ENCODE measurements around the gene OMA1.

The OMA1 gene

GRCh38 chr1:58573705-58574591, 27.4 kb upstream of the OMA1 start:
- no peak for DNase-seq (ENCODE audit: low read depth)
- no peak overlapping the region for H3K4me3 ChIP-seq (ENCODE audit: low read length)
- TF ChIP-seq, protein P1, sequence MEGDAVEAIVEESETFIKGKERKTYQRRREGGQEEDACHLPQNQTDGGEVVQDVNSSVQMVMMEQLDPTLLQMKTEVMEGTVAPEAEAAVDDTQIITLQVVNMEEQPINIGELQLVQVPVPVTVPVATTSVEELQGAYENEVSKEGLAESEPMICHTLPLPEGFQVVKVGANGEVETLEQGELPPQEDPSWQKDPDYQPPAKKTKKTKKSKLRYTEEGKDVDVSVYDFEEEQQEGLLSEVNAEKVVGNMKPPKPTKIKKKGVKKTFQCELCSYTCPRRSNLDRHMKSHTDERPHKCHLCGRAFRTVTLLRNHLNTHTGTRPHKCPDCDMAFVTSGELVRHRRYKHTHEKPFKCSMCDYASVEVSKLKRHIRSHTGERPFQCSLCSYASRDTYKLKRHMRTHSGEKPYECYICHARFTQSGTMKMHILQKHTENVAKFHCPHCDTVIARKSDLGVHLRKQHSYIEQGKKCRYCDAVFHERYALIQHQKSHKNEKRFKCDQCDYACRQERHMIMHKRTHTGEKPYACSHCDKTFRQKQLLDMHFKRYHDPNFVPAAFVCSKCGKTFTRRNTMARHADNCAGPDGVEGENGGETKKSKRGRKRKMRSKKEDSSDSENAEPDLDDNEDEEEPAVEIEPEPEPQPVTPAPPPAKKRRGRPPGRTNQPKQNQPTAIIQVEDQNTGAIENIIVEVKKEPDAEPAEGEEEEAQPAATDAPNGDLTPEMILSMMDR (conservative IDR thresholded peaks at IDR 0.05; ENCODE audit: low read length): no peak

DNA sequence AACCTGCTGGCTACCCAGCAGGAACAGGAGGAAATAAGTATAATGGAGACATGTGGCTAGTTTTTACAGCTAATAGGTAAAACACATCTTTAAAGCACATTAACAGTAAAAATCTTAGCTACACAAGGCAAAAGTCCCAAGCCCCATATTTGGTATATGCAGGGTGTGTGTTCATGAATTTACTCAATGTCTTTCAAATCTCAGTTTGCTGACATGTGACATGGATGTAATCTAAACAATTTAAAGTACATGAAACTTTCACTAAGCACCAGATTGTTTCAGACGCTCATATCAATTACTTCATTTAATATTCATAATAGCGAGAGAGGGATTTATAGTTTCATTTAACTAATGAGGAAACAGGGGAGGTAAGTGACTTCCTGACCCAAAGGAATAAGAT, 26.6 kb upstream of the OMA1 start:
- TF ChIP-seq, protein P1 (conservative IDR thresholded peaks at IDR 0.05; ENCODE audit: low read length): no peak
- no peak overlapping the region for H3K4me3 ChIP-seq (ENCODE audit: low read length)
- no peak for DNase-seq (ENCODE audit: low read depth)

- DNase-seq (ENCODE audit: low read depth): no peak
- H3K4me3 ChIP-seq (ENCODE audit: low read length): no peak overlapping the region
- TF ChIP-seq, protein P1 (conservative IDR thresholded peaks at IDR 0.05; ENCODE audit: low read length): no peak
Observed at GRCh38 chr1:58572690-58573089, 26.2 kb upstream of the OMA1 start.

DNA sequence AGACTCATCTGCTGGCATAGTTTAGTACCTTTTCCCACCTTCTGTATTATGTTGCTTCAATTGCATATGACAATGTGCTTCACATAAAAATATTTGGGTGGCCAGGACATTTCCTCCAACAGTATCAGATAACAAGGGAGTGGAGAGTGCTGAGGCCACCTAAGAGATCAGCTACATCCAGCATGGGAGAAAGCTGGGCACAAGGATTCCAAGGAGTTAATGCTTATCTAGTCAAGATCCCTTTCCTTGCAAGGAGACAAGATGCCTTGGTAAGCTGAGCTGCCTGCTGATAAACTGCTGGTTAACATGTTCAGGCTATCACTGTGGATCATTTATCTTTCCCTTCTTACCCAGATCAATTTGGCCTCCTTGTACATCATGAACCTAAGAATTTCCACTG, 25.1 kb upstream of the OMA1 start:
- TF ChIP-seq, protein P1 (conservative IDR thresholded peaks at IDR 0.05; ENCODE audit: low read length): no peak
- DNase-seq (ENCODE audit: low read depth): no peak
- H3K4me3 ChIP-seq (ENCODE audit: low read length): no peak overlapping the region

GRCh38 chr1:58570817-58571216, 24.3 kb upstream of the OMA1 start:
- DNase-seq (ENCODE audit: low read depth): no peak
- TF ChIP-seq, protein P1 (conservative IDR thresholded peaks at IDR 0.05; ENCODE audit: low read length): no peak
- no peak overlapping the region for H3K4me3 ChIP-seq (ENCODE audit: low read length)

DNA sequence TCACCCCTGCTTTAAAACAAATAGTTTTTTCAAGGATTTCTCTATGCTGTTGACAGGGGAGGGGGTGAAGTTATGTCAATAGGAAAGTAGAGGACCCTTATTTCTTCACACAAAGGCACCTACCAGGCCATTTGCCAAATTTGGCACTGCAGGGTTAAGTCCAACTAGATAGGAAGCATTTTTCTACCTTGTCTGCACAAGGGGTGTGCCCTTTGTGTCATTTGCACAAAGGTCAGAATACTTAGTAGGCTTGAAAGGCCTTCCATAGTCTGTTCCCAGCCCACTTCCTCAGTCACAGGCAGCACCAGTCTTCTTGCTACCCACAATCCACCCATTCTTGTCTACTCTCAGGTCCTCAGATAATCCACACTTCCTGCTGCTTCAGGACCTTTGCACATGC, 23.6 kb upstream of the OMA1 start:
- TF ChIP-seq, protein P1 (conservative IDR thresholded peaks at IDR 0.05; ENCODE audit: low read length): no peak
- H3K4me3 ChIP-seq (ENCODE audit: low read length): no peak overlapping the region
- no peak for DNase-seq (ENCODE audit: low read depth)

DNA sequence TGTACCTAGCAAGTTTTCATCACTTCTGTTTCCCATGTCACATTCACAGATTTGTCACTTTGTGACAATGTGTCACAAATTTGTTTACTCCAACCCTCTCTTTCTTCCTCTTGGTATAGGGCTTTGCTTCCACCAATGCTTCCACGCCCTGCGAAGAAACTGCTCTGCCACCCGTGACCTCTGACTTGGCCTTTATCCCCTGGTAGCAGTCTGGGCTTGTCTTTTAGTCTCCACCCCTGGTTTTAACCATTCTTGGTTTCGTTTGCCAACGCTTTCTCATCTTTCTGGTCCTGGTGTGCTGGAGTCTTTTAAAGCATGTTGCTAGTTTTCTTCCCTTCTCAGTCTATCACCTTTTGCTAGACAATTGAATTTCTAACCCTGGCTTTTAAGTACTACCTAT, 22.4 kb upstream of the OMA1 start:
- TF ChIP-seq, protein P1 (conservative IDR thresholded peaks at IDR 0.05; ENCODE audit: low read length): no peak
- H3K4me3 ChIP-seq (ENCODE audit: low read length): no peak overlapping the region
- DNase-seq (ENCODE audit: low read depth): no peak
